ENCODE measurements around the gene DGKI.

The DGKI gene

GRCh38 chr7:137388916-137389315 is 457.9 kb downstream of the DGKI start:
- no peak for DNase-seq (ENCODE audit: extremely low read depth in 1 of 2, low read depth in 1 of 2)

- DNase-seq (ENCODE audit: extremely low read depth in 1 of 2, low read depth in 1 of 2) = no peak
These were observed 459.8 kb downstream of the DGKI start for GRCh38 chr7:137386966-137387365.

GRCh38 chr7:137381045-137381444 is 465.7 kb downstream of the DGKI start:
- no peak for DNase-seq (ENCODE audit: extremely low read depth in 1 of 2, low read depth in 1 of 2)

- no peak for DNase-seq (ENCODE audit: extremely low read depth in 1 of 2, low read depth in 1 of 2)
These were observed 473.3 kb downstream of the DGKI start for GRCh38 chr7:137373507-137373906.

GRCh38 chr7:137371616-137372015 is 475.2 kb downstream of the DGKI start:
- no peak for DNase-seq (ENCODE audit: extremely low read depth in 1 of 2, low read depth in 1 of 2)

GRCh38 chr7:137366995-137367394 is 479.8 kb downstream of the DGKI start:
- no peak for DNase-seq (ENCODE audit: extremely low read depth in 1 of 2, low read depth in 1 of 2)

GRCh38 chr7:137363683-137364082 is 483.1 kb downstream of the DGKI start:
- DNase-seq (ENCODE audit: extremely low read depth in 1 of 2, low read depth in 1 of 2) = no peak

- no peak for DNase-seq (ENCODE audit: extremely low read depth in 1 of 2, low read depth in 1 of 2)
These were observed 486.6 kb downstream of the DGKI start for GRCh38 chr7:137360087-137360679.

GRCh38 chr7:137354961-137355360 is 491.8 kb downstream of the DGKI start:
- no peak for DNase-seq (ENCODE audit: extremely low read depth in 1 of 2, low read depth in 1 of 2)

- no peak for DNase-seq (ENCODE audit: extremely low read depth in 1 of 2, low read depth in 1 of 2)
These were observed 492.4 kb downstream of the DGKI start for GRCh38 chr7:137354396-137354795.

- DNase-seq (ENCODE audit: extremely low read depth in 1 of 2, low read depth in 1 of 2) = no peak
These were observed 494.8 kb downstream of the DGKI start for GRCh38 chr7:137351941-137352340.

GRCh38 chr7:137345799-137346449 is 500.9 kb downstream of the DGKI start:
- no peak for DNase-seq (ENCODE audit: extremely low read depth in 1 of 2, low read depth in 1 of 2)

- DNase-seq (ENCODE audit: extremely low read depth in 1 of 2, low read depth in 1 of 2) = no peak
These were observed 503.4 kb downstream of the DGKI start, which contains the start of gene PTN for GRCh38 chr7:137343281-137343841. PTN (minus strand) TSS chr7:137343733; CDS start chr7:137254973, 88,760 bp downstream.

GRCh38 chr7:137342828-137343261 is 503.9 kb downstream of the DGKI start:
- DNase-seq (ENCODE audit: extremely low read depth in 1 of 2, low read depth in 1 of 2) = no peak

- no peak for DNase-seq (ENCODE audit: extremely low read depth in 1 of 2, low read depth in 1 of 2)
These were observed 504.5 kb downstream of the DGKI start for GRCh38 chr7:137342265-137342664.

GRCh38 chr7:137337902-137338301 is 508.9 kb downstream of the DGKI start:
- no peak for DNase-seq (ENCODE audit: extremely low read depth in 1 of 2, low read depth in 1 of 2)

- DNase-seq (ENCODE audit: extremely low read depth in 1 of 2, low read depth in 1 of 2) = no peak
These were observed 511.0 kb downstream of the DGKI start for GRCh38 chr7:137335814-137336213.

GRCh38 chr7:137331378-137331777 is 515.4 kb downstream of the DGKI start:
- DNase-seq (ENCODE audit: extremely low read depth in 1 of 2, low read depth in 1 of 2) = no peak

All from activated CD8-positive, alpha-beta memory T cell treated with anti-CD3 and anti-CD28 coated beads for 1 hour (primary cell).